Thyroid gland (tissue), 4 donors: Measurements from ENCODE around the gene ZNF525. TPM values are rescaled to one million over a fixed set of nuclear protein-coding genes. Genes with fewer than 3 reads are reported as not detected.

ENCODE experiments used
- DNase-seq, 2 donors: peaks; one replicate each; pipeline ENCODE4 v3.0.0-alpha.2; 2019
- H3K27ac ChIP-seq, 3 donors: fragments of 200-600 bp; sonication (generic); 1 replicate in 2 of 3; 2 replicates in 1 of 3; pipeline ENCODE4 v1.5.1; 2016 to 2019; ENCODE audit warnings: mild to moderate bottlenecking in 1 of 3, moderate library complexity in 1 of 3
- H3K27me3 ChIP-seq: fragments of 200-600 bp; sonication (generic); one replicate; pipeline ENCODE4 v1.5.1; 2019
- H3K36me3 ChIP-seq, 2 donors: fragments of 200-600 bp; sonication (generic); one replicate each; pipeline ENCODE4 v1.5.1; 2016 to 2019
- H3K4me1 ChIP-seq, 2 donors: fragments of 200-600 bp; sonication (generic); one replicate each; pipeline ENCODE4 v1.5.1; 2017 to 2019
- H3K4me3 ChIP-seq, 3 donors: fragments of 200-600 bp; sonication (generic); replicated peaks in 1 of 3; 1 replicate in 2 of 3; 2 replicates in 1 of 3; pipeline ENCODE4 v1.5.1; 2016; ENCODE audit warnings: mild to moderate bottlenecking in 1 of 3
- H3K9me3 ChIP-seq: fragments of 200-600 bp; sonication (generic); one replicate; pipeline ENCODE4 v1.5.1; 2017
- POLR2A ChIP-seq, 2 donors: fragments of 450-650 bp; IDR thresholded peaks; one replicate each; pipeline ENCODE4 v1.6.1; 2017; ENCODE audit warnings: antibody characterized with exemption in 2 of 2, mild to moderate bottlenecking in 2 of 2, moderate library complexity in 1 of 2
- WGBS, 2 donors: methylation state at CpG; one replicate each; pipeline ENCODE4 v1.1.5; 2017; 5-methylcytosine and 5-hydroxymethylcytosine counted together
- intact Hi-C: fragments of 100-400 bp; cut with DNase I; formaldehyde crosslinking; loops from one replicate; pipeline ENCODE4 v1.15.1; 2023
- total RNA-seq, 4 donors: library from RNA; depleted of rRNA; stranded (reverse); fragments of >200 nt; gene quantifications; one replicate each; pipeline ENCODE4 v1.2.3, GENCODE V29; 2016
- TF ChIP-seq, protein P1 (sequence below), 6 experiments: fragments of 200-600 bp in 3 of 6; fragments of 450-650 bp in 3 of 6; sonication (generic) in 3 of 6; IDR thresholded peaks; one replicate each; pipeline ENCODE4 v1.5.1; 2016 to 2019; ENCODE audit warnings: antibody characterized with exemption in 6 of 6, mild to moderate bottlenecking in 2 of 6, inconsistent platforms in 1 of 6, moderate library complexity in 1 of 6

ZNF525 gene
- 10 to 100 TPM in 3 of 4 donors, 1 to 10 TPM in 1; 9.6 to 12.1 (median 11.6) TPM for total RNA-seq

DNA sequence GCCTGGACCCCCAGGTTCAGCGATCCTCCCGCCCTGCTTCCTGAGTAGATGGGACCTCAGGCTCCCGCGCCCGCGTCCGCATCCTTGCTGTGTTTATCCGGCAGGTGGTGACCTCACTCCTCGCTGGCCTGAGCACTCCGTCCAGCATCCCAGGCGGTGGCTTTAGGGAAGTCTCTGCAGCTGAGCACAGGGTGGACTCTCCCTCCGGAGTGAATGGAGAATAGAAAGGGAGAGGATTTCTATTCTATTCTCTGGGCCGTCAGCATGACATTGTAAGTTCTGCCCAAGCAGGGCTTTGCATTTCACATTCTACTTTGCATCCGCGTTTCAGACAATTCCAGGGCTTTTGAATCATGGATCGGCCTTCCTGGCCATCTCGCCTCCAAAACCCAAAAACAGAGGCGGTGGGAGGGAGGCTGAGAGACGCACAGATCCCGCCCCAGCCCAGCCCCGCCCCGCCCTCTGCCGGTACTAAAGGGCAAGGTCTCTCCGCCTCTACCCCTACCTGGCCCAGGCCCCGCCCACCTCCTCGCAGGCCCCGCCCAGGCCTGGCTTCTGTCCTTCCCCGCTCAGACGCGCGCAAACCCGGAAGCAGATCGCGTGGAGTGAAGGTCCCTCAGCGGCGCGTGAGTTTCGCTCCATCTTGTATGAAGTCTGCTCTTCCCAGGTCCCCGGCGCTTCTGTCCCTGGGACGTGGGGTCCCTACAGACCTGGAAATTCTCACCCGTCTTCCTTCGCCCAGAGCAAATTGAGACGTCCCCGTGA is at the start of gene ZNF525:
ZNF525 (plus strand) TSS at position 572 of the 765 bp plus-strand sequence. CDS start 6,577 bp downstream, outside the sequence.
- intact Hi-C loops: loop anchor here (10.0 kb wide), 1 partner anchor 171 kb away; the partner anchor contains the start of gene ZNF665
- Histone ChIP-seq H3K27ac (peak within 1 kb of the TSS in 2 of 3 donors; percentile 12 to 49), H3K27me3 (no peaks in the 10 kb centered on the region), H3K4me3 (peak within 1 kb of the TSS; percentile 0 to 77 (median 64)), H3K9me3 (no peaks in the 10 kb centered on the region), H3K36me3 (no peaks in the 10 kb centered on the region), H3K4me1 (peaks cover 3 to 5% of the 10 kb centered on the region in 2 donors)
- peak; percentile 95 for DNase-seq
- TF ChIP-seq POLR2A (IDR thresholded peaks at IDR 0.05): peak in 1 of 2 donors; percentile 63
- TF ChIP-seq, protein P1, sequence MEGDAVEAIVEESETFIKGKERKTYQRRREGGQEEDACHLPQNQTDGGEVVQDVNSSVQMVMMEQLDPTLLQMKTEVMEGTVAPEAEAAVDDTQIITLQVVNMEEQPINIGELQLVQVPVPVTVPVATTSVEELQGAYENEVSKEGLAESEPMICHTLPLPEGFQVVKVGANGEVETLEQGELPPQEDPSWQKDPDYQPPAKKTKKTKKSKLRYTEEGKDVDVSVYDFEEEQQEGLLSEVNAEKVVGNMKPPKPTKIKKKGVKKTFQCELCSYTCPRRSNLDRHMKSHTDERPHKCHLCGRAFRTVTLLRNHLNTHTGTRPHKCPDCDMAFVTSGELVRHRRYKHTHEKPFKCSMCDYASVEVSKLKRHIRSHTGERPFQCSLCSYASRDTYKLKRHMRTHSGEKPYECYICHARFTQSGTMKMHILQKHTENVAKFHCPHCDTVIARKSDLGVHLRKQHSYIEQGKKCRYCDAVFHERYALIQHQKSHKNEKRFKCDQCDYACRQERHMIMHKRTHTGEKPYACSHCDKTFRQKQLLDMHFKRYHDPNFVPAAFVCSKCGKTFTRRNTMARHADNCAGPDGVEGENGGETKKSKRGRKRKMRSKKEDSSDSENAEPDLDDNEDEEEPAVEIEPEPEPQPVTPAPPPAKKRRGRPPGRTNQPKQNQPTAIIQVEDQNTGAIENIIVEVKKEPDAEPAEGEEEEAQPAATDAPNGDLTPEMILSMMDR (IDR thresholded peaks at IDR 0.05): peak in 3 of 6 experiments; percentile 1 to 33 (median 9)
- 0 to 2% methylated on average over 17 to 35 of the region's 45 CpGs for WGBS, 2 donors

GRCh38 chr19:53328967-53329366 is 36.5 kb upstream of the ZNF525 start:
- peak; percentile 19 to 47 for DNase-seq
- Histone ChIP-seq H3K4me3 (no peak overlapping the region), H3K36me3 (no peaks in the 10 kb centered on the region), H3K27ac (no peak overlapping the region), H3K9me3 (no peaks in the 10 kb centered on the region), H3K27me3 (no peaks in the 10 kb centered on the region), H3K4me1 (no peaks in the 10 kb centered on the region)
- 14 to 27% methylated on average over 19 to 24 of the region's 24 CpGs for WGBS, 2 donors
- intact Hi-C loops: no loop called here
- TF ChIP-seq POLR2A (IDR thresholded peaks at IDR 0.05): no peak
- TF ChIP-seq, protein P1 (IDR thresholded peaks at IDR 0.05): no peak

- 68 to 72% methylated on average over 14 of the region's 14 CpGs for WGBS, 2 donors
- peaks cover 0 to 6% of the 10 kb centered on the region in 2 donors for H3K4me1 ChIP-seq
- TF ChIP-seq, protein P1 (IDR thresholded peaks at IDR 0.05): no peak
- no peak for TF ChIP-seq POLR2A (IDR thresholded peaks at IDR 0.05)
- no peaks in the 10 kb centered on the region for H3K9me3 ChIP-seq
- no peaks in the 10 kb centered on the region for H3K36me3 ChIP-seq
- peak overlapping the region in 2 of 3 donors; percentile 36 to 44 for H3K4me3 ChIP-seq
- H3K27me3 ChIP-seq: no peaks in the 10 kb centered on the region
- no peak for DNase-seq
- intact Hi-C loops: no loop called here
- H3K27ac ChIP-seq: no peak overlapping the region
These were observed 33.0 kb upstream of the ZNF525 start for GRCh38 chr19:53332484-53332883.

- DNase-seq: peak; percentile 44 to 54
- no peaks in the 10 kb centered on the region for H3K9me3 ChIP-seq
- no peaks in the 10 kb centered on the region for H3K36me3 ChIP-seq
- TF ChIP-seq, protein P1 (IDR thresholded peaks at IDR 0.05): no peak
- no peak for TF ChIP-seq POLR2A (IDR thresholded peaks at IDR 0.05)
- H3K27ac ChIP-seq: peak overlapping the region in 1 of 3 donors; percentile 56
- no peaks in the 10 kb centered on the region for H3K27me3 ChIP-seq
- intact Hi-C loops: no loop called here
- 1 to 2% methylated on average over 14 of the region's 14 CpGs for WGBS, 2 donors
- H3K4me3 ChIP-seq: peak overlapping the region in 2 of 3 donors; percentile 36 to 44
- H3K4me1 ChIP-seq: peaks cover 0 to 6% of the 10 kb centered on the region in 2 donors
These were observed 32.4 kb upstream of the ZNF525 start for GRCh38 chr19:53333066-53333462.
